Esophagus muscularis mucosa (tissue), 3 donors: ENCODE data around the gene CEP104.

Experiments used
- CTCF ChIP-seq, 3 experiments: fragments of 200-600 bp in 2 of 3; fragments of 450-650 bp in 1 of 3; sonication (generic) in 2 of 3; IDR thresholded peaks; one replicate each; pipeline ENCODE4 v1.5.1; 2017 to 2019; ENCODE audit warnings: antibody characterized with exemption in 3 of 3, mild to moderate bottlenecking in 2 of 3, moderate library complexity in 1 of 3
- POLR2A ChIP-seq: fragments of 450-650 bp; IDR thresholded peaks from one replicate; pipeline ENCODE4 v1.6.1; 2017; ENCODE audit warnings: antibody characterized with exemption, moderate library complexity, mild to moderate bottlenecking, low read depth

- TF ChIP-seq CTCF (IDR thresholded peaks at IDR 0.05) (no peak), POLR2A (no peak)
Observed at GRCh38 chr1:3777647-3778589, 79.1 kb downstream of the CEP104 start.
